ENCODE data around the gene SMARCA1. TPM values are rescaled to one million over a fixed set of nuclear protein-coding genes. Genes with fewer than 3 reads are reported as not detected.
A peak's percentile ranks its signal among the peaks of the same experiment; 100 is the strongest.

SMARCA1 gene
- total RNA-seq, 1 experiment from 2014 or later: 38.8 TPM

DNA sequence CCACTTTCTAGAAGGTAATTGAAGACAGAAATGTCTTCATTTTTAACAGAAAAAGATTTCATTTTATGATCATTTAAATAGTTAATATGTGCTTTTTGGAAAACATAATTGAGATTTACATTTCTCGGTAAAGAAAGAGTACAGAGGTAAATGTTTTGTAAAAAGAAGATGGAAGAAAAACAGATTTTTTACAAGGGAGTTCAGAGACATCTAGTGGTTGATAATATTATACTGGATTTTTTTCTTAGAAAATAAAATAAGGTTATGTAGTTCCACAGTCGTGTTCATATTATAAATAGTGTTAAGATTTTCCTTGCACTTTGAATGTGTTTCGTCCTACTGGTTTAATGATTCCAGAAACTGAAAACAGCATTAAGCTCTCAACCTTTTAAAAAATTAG lies 60.6 kb downstream of the SMARCA1 start:
- BruUV-seq (replicated peaks): no TSS peak
- Histone ChIP-seq H3K79me2 (ENCODE audit: insufficient read depth, low read length) (no peaks in the 10 kb centered on the region), H3K9me2 (ENCODE audit: insufficient read depth) (no peaks in the 10 kb centered on the region), H2AFZ (ENCODE audit: low read depth, low read length, poor library complexity, severe bottlenecking) (no peak overlapping the region), H4K20me1 (ENCODE audit: insufficient read depth) (no peaks in the 10 kb centered on the region), H3K36me3 (ENCODE audit: control insufficient read depth in 1 of 2, insufficient read depth in 2 of 2, low read length in 2 of 2) (peaks cover 0 to 3% of the 10 kb centered on the region in 2 experiments; a peak in 1 of 4 replicates), H3K27me3 (ENCODE audit: insufficient read depth, low read length) (no peaks in the 10 kb centered on the region), H3K4me1 (ENCODE audit: control insufficient read depth in 1 of 2, insufficient read depth in 2 of 2, low read length in 2 of 2) (no peaks in the 10 kb centered on the region), H3K4me3 (replicated peaks in 1 of 2; ENCODE audit: low read depth in 1 of 2, low read length in 2 of 2) (no peak overlapping the region), H3K9ac (ENCODE audit: low read length) (no peak overlapping the region), H3K4me2 (ENCODE audit: low read length) (no peak overlapping the region), H3K27ac (ENCODE audit: low read depth, low read length) (no peak overlapping the region), H3K9me3 (ENCODE audit: control insufficient read depth in 1 of 2, insufficient read depth in 1 of 2, low read depth in 1 of 2, low read length in 2 of 2) (no peaks in the 10 kb centered on the region)
- ChIA-PET POLR2A (no interaction called here), RAD21 (ENCODE audit: low non-redundant PET in 1 of 2, low total read pairs in 2 of 2, uncharacterized antibody in 2 of 2, unreplicated experiment in 2 of 2) (no interaction called here), CTCF (no interaction called here)
- DNase-seq (ENCODE audit: low read depth, low spot score): no peak
- TF ChIP-seq, protein P1, sequence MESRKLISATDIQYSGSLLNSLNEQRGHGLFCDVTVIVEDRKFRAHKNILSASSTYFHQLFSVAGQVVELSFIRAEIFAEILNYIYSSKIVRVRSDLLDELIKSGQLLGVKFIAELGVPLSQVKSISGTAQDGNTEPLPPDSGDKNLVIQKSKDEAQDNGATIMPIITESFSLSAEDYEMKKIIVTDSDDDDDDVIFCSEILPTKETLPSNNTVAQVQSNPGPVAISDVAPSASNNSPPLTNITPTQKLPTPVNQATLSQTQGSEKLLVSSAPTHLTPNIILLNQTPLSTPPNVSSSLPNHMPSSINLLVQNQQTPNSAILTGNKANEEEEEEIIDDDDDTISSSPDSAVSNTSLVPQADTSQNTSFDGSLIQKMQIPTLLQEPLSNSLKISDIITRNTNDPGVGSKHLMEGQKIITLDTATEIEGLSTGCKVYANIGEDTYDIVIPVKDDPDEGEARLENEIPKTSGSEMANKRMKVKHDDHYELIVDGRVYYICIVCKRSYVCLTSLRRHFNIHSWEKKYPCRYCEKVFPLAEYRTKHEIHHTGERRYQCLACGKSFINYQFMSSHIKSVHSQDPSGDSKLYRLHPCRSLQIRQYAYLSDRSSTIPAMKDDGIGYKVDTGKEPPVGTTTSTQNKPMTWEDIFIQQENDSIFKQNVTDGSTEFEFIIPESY (IDR thresholded peaks at IDR 0.05; ENCODE audit: extremely low read depth, insufficient replicate concordance, low read length): no peak
- TF ChIP-seq, protein P2, sequence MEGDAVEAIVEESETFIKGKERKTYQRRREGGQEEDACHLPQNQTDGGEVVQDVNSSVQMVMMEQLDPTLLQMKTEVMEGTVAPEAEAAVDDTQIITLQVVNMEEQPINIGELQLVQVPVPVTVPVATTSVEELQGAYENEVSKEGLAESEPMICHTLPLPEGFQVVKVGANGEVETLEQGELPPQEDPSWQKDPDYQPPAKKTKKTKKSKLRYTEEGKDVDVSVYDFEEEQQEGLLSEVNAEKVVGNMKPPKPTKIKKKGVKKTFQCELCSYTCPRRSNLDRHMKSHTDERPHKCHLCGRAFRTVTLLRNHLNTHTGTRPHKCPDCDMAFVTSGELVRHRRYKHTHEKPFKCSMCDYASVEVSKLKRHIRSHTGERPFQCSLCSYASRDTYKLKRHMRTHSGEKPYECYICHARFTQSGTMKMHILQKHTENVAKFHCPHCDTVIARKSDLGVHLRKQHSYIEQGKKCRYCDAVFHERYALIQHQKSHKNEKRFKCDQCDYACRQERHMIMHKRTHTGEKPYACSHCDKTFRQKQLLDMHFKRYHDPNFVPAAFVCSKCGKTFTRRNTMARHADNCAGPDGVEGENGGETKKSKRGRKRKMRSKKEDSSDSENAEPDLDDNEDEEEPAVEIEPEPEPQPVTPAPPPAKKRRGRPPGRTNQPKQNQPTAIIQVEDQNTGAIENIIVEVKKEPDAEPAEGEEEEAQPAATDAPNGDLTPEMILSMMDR (IDR thresholded peaks at IDR 0.05 in 2 of 3, conservative IDR thresholded peaks at IDR 0.05 in 1 of 3; ENCODE audit: borderline replicate concordance in 1 of 3, insufficient read depth in 1 of 3, low read depth in 2 of 3, low read length in 2 of 3): 0 out of 6 replicates have a peak, but pooled peaks of 1 of the 3 experiments have one; percentile 9
- intact Hi-C loops (cut with micrococcal nuclease): no loop called here
- no peak for ATAC-seq

DNA sequence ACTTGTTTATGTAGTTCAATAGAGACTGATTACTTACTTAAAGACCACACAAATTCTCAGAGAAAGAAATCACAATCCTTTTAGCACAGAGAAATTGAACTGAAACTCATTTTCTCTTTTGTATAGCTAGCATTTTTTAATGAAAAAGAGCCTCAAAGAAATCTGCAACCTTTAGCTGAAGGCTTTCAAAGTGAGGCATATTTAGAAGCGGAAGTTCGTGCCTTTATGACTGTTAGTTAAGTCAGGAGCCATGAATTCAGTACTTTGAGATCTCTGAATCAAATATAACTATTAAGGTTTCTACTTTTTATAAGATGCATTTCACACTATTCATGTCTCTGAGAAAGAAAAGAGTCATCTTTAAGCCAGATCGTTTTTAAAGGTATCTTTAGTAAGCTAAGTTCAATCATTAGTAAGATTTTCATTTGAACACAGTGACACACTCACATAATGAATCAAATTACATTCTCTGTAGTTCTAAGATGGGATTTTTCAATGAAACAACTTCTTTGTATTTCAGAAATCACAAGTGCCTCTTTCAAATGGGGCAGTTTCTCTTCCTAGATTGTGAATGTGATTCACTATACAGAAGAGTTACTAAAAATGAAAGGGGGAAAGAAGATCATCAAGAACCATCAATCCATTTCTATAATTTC lies 61.4 kb downstream of the SMARCA1 start:
- Histone ChIP-seq H3K36me3 (ENCODE audit: control insufficient read depth in 1 of 2, insufficient read depth in 2 of 2, low read length in 2 of 2) (peaks cover 0 to 3% of the 10 kb centered on the region in 2 experiments; a peak in 1 of 4 replicates), H3K9me3 (ENCODE audit: control insufficient read depth in 1 of 2, insufficient read depth in 1 of 2, low read depth in 1 of 2, low read length in 2 of 2) (no peaks in the 10 kb centered on the region), H3K27me3 (ENCODE audit: insufficient read depth, low read length) (no peaks in the 10 kb centered on the region), H3K9ac (ENCODE audit: low read length) (no peak overlapping the region), H3K79me2 (ENCODE audit: insufficient read depth, low read length) (no peaks in the 10 kb centered on the region), H3K4me2 (ENCODE audit: low read length) (no peak overlapping the region), H3K9me2 (ENCODE audit: insufficient read depth) (no peaks in the 10 kb centered on the region), H2AFZ (ENCODE audit: low read depth, low read length, poor library complexity, severe bottlenecking) (no peak overlapping the region), H3K27ac (ENCODE audit: low read depth, low read length) (no peak overlapping the region), H3K4me1 (ENCODE audit: control insufficient read depth in 1 of 2, insufficient read depth in 2 of 2, low read length in 2 of 2) (no peaks in the 10 kb centered on the region), H3K4me3 (replicated peaks in 1 of 2; ENCODE audit: low read depth in 1 of 2, low read length in 2 of 2) (no peak overlapping the region), H4K20me1 (ENCODE audit: insufficient read depth) (no peaks in the 10 kb centered on the region)
- no peak for DNase-seq (ENCODE audit: low read depth, low spot score)
- CTCF ChIA-PET: no interaction called here
- BruUV-seq (replicated peaks): no TSS peak
- intact Hi-C loops (cut with micrococcal nuclease): no loop called here
- POLR2A ChIA-PET: no interaction called here
- RAD21 ChIA-PET (ENCODE audit: low non-redundant PET in 1 of 2, low total read pairs in 2 of 2, uncharacterized antibody in 2 of 2, unreplicated experiment in 2 of 2): no interaction called here
- no peak for ATAC-seq
- no peak for TF ChIP-seq EZH2phosphoT487 (IDR thresholded peaks at IDR 0.05; ENCODE audit: borderline replicate concordance)
- TF ChIP-seq SIN3A (IDR thresholded peaks at IDR 0.05; ENCODE audit: low read depth): no peak
- no peak for TF ChIP-seq ZNF274 (IDR thresholded peaks at IDR 0.05; ENCODE audit: low read depth, low read length)
- no peak for TF ChIP-seq EGR1 (IDR thresholded peaks at IDR 0.05; ENCODE audit: low read depth)
- TF ChIP-seq SP1 (IDR thresholded peaks at IDR 0.05; ENCODE audit: low read depth): no peak
- TF ChIP-seq EZH2 (IDR thresholded peaks at IDR 0.05): no peak
- TF ChIP-seq ELF1 (IDR thresholded peaks at IDR 0.05; ENCODE audit: borderline replicate concordance, low read depth): no peak
- TF ChIP-seq FOSL1 (IDR thresholded peaks at IDR 0.05; ENCODE audit: low read depth): no peak
- no peak for TF ChIP-seq RAD21 (IDR thresholded peaks at IDR 0.05; ENCODE audit: low read depth)
- TF ChIP-seq, protein P3, sequence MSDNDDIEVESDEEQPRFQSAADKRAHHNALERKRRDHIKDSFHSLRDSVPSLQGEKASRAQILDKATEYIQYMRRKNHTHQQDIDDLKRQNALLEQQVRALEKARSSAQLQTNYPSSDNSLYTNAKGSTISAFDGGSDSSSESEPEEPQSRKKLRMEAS (IDR thresholded peaks at IDR 0.05): no peak
- no peak for TF ChIP-seq POLR2AphosphoS5 (IDR thresholded peaks at IDR 0.05; ENCODE audit: low read depth, low read length)
- TF ChIP-seq TCF7L2 (IDR thresholded peaks at IDR 0.05; ENCODE audit: borderline replicate concordance, extremely low read depth, insufficient read depth, insufficient read length): no peak

All from HCT116 (cell line).